GM08714 (cell line): ENCODE results near the gene SUPT4H1.

Source experiments
- H3K4me3 ChIP-seq: fragments of 200-500 bp; sonication (Bioruptor generic); 2 replicates; pipeline ENCODE4 v1.5.1; 2014; ENCODE audit warnings: mild to moderate bottlenecking, low read length, inconsistent platforms
- ZNF274 ChIP-seq: IDR thresholded peaks from 2 replicates; pipeline ENCODE4 v1.6.1; 2012; ENCODE audit warnings: mild to moderate bottlenecking, low read depth, low read length

Gene SUPT4H1

DNA sequence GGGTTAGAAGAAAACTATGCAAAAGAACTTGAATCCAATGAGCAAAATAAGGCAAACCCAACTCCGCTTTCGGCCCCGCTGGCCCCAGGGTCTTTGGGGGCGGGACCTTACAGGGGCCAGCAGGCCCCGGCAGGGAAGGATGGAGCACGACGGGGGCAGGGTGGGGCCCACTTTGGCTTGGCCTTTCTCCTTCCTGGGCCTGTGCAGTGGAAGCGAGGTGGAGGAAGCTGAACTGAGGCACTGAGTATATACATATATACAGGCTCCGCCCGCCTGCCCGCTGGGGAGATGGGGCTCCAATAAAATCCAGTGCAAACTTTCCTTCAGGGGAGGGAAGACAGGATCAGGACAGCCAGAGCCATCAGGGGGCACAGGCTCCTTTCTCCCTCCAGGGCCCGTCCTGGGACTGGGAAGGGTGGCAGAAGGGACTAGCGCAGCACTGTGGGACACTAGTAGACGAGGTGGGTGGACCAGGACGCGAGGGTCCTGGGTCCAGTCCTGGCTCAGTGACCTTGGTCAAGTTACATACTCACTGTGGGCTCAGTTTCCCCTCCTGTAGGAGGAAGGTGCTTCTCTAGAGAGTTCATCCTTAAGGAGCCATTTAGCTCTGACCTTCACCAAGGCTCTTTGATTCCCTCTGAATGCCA is 50.4 kb downstream of the SUPT4H1 start:
- H3K4me3 ChIP-seq, result no peak overlapping the region
- TF ChIP-seq ZNF274, result no peak

DNA sequence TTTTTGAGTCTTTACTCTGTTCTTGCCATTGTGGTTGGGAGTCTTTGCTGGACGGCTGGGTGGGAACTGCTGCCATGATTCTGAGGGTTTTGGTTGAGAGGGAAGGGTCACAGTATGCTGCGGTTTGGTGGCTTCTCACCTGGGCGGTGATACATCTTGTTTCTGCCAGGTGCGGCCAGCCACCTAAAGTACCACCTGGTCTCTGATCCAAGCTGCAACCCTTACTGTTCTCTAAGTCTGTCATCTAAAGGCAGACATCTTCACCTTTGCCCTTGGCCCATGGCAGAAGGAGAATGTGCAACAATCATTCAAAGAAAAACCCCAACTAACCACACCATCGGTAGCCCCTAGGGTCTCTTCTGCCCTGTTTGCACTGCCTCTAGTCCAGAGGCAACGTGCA is 51.7 kb downstream of the SUPT4H1 start:
- TF ChIP-seq ZNF274, result no peak

More for the DNA sequence above, 51.7 kb downstream of the SUPT4H1 start:
- no peak overlapping the region for H3K4me3 ChIP-seq
